SU-DHL-6 (cell line): ENCODE results near the gene CSF1.

Experiments
- EZH2phosphoT487 ChIP-seq: fragments of 200-600 bp; sonication (generic), shearing (Covaris generic); conservative IDR thresholded peaks from 2 replicates; pipeline ENCODE4 v1.6.1; 2018; ENCODE audit warnings: mild to moderate bottlenecking, antibody characterized with exemption, low read length, moderate library complexity, mixed read lengths
- TF ChIP-seq, protein P1 (sequence below): fragments of 200-600 bp; sonication (generic); IDR thresholded peaks from one replicate; pipeline ENCODE4 v1.5.1; 2017; ENCODE audit warnings: antibody characterized with exemption, mild to moderate bottlenecking, low read length, moderate library complexity; ENCODE audit not compliant: insufficient read depth, poor library complexity, severe bottlenecking

DNA sequence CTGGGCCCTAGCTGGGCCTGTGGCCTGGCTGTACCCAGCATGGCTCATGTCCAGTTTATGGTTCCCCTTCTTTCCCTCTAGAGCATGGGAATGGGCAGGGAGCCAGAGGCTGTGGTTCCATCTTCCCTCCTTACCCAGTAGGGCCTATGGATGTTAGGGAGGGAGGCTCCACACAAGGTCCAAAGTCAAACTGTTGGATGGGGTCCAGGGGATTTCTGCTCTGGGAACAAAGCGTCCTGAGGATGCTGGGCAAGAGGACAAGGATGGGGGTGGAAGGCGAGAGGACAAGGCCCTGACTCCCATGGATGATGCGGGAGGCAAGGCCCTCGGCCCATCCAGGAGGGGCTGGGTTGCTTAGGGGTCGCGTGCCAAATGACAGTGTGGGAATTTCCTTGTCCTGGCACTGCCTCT is 17.3 kb downstream of the CSF1 start:
- TF ChIP-seq, protein P1, sequence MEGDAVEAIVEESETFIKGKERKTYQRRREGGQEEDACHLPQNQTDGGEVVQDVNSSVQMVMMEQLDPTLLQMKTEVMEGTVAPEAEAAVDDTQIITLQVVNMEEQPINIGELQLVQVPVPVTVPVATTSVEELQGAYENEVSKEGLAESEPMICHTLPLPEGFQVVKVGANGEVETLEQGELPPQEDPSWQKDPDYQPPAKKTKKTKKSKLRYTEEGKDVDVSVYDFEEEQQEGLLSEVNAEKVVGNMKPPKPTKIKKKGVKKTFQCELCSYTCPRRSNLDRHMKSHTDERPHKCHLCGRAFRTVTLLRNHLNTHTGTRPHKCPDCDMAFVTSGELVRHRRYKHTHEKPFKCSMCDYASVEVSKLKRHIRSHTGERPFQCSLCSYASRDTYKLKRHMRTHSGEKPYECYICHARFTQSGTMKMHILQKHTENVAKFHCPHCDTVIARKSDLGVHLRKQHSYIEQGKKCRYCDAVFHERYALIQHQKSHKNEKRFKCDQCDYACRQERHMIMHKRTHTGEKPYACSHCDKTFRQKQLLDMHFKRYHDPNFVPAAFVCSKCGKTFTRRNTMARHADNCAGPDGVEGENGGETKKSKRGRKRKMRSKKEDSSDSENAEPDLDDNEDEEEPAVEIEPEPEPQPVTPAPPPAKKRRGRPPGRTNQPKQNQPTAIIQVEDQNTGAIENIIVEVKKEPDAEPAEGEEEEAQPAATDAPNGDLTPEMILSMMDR = no peak
- no peak for TF ChIP-seq EZH2phosphoT487
